ENCODE measurements around the gene TNIK.

TNIK gene

DNA sequence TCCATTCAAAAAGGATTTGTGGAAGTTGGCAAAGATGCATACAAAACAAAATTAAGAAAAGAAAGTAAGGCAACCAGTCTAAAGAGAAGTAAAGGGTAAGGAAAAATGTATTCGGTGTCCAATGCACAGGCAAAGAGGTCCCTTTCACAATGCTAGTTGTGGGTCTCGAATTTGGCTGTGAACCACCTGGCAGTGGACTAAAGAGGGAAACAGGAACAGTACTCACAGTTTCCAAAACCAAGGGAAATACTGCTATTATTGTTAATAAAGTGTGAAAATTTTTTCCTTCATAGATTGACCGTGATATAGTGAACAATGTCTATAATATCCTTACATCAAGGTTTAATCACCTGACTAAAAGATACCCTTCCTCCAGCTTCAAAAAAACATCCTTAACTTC is 57.9 kb downstream of the TNIK start:
- no peak for TF ChIP-seq EZH2phosphoT487 (IDR thresholded peaks at IDR 0.05; ENCODE audit: borderline replicate concordance)
- TF ChIP-seq, protein P1, sequence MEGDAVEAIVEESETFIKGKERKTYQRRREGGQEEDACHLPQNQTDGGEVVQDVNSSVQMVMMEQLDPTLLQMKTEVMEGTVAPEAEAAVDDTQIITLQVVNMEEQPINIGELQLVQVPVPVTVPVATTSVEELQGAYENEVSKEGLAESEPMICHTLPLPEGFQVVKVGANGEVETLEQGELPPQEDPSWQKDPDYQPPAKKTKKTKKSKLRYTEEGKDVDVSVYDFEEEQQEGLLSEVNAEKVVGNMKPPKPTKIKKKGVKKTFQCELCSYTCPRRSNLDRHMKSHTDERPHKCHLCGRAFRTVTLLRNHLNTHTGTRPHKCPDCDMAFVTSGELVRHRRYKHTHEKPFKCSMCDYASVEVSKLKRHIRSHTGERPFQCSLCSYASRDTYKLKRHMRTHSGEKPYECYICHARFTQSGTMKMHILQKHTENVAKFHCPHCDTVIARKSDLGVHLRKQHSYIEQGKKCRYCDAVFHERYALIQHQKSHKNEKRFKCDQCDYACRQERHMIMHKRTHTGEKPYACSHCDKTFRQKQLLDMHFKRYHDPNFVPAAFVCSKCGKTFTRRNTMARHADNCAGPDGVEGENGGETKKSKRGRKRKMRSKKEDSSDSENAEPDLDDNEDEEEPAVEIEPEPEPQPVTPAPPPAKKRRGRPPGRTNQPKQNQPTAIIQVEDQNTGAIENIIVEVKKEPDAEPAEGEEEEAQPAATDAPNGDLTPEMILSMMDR (conservative IDR thresholded peaks at IDR 0.05; ENCODE audit: low read length), result no peak
- Histone ChIP-seq H3F3A (ENCODE audit: low read depth) (no peaks in the 10 kb centered on the region), H3K9me2 (replicated peaks; ENCODE audit: low read depth, low read length) (no peaks in the 10 kb centered on the region), H3K9me3 (ENCODE audit: insufficient read depth, low read depth, low read length) (no peaks in the 10 kb centered on the region), H3K36me3 (ENCODE audit: insufficient read depth, low read length) (no peaks in the 10 kb centered on the region), H3K4me3 (ENCODE audit: low read length, poor library complexity, severe bottlenecking) (no peak overlapping the region), H3K9ac (ENCODE audit: low read depth, low read length, poor library complexity, severe bottlenecking) (no peak overlapping the region), H3K4me2 (ENCODE audit: low read depth, low read length, poor library complexity, severe bottlenecking) (no peak overlapping the region), H3K4me1 (ENCODE audit: insufficient read depth, low read length, poor library complexity, severe bottlenecking) (peaks cover 6% of the 10 kb centered on the region), H3K79me2 (ENCODE audit: insufficient read depth, low read length) (peaks cover 99% of the 10 kb centered on the region), H4K20me1 (ENCODE audit: insufficient read depth, low read length, poor library complexity, severe bottlenecking) (no peaks in the 10 kb centered on the region), H3K27me3 (ENCODE audit: insufficient read depth, low read length, poor library complexity, severe bottlenecking) (no peaks in the 10 kb centered on the region), H2AFZ (ENCODE audit: low read length) (no peak overlapping the region)

DNA sequence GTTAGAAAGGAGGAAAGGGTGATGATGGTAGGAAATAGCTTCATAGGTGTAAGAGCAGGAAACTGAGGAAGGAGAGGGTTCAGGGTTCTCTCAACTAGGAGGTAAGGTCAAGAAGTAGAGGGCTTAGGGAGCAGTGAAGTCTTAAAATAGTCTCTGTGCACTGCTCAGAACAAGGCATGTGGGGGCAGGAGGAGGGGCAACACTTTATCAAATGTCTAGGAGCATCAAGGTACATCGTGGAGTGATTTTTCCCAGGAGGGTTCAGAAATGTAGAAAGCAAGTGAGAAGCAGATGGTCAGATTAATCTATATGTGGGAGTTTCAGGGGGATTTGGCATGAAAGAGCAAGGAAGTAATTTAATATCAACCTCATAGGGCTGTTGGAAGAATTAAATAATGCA is 58.8 kb downstream of the TNIK start:
- Histone ChIP-seq H3K9me3 (ENCODE audit: insufficient read depth, low read depth, low read length) (no peaks in the 10 kb centered on the region), H2AFZ (ENCODE audit: low read length) (no peak overlapping the region), H3K4me3 (ENCODE audit: low read length, poor library complexity, severe bottlenecking) (no peak overlapping the region), H3K36me3 (ENCODE audit: insufficient read depth, low read length) (no peaks in the 10 kb centered on the region; the same call in 1 of the 2 replicates), H3F3A (ENCODE audit: low read depth) (no peaks in the 10 kb centered on the region), H3K9ac (ENCODE audit: low read depth, low read length, poor library complexity, severe bottlenecking) (no peak overlapping the region), H4K20me1 (ENCODE audit: insufficient read depth, low read length, poor library complexity, severe bottlenecking) (no peaks in the 10 kb centered on the region), H3K4me2 (ENCODE audit: low read depth, low read length, poor library complexity, severe bottlenecking) (no peak overlapping the region), H3K27me3 (ENCODE audit: insufficient read depth, low read length, poor library complexity, severe bottlenecking) (no peaks in the 10 kb centered on the region), H3K4me1 (ENCODE audit: insufficient read depth, low read length, poor library complexity, severe bottlenecking) (peaks cover 6% of the 10 kb centered on the region), H3K79me2 (ENCODE audit: insufficient read depth, low read length) (peaks cover 99% of the 10 kb centered on the region), H3K9me2 (replicated peaks; ENCODE audit: low read depth, low read length) (no peaks in the 10 kb centered on the region)
- no peak for TF ChIP-seq EZH2phosphoT487 (IDR thresholded peaks at IDR 0.05; ENCODE audit: borderline replicate concordance)
- TF ChIP-seq, protein P1 (conservative IDR thresholded peaks at IDR 0.05; ENCODE audit: low read length), result no peak

DNA sequence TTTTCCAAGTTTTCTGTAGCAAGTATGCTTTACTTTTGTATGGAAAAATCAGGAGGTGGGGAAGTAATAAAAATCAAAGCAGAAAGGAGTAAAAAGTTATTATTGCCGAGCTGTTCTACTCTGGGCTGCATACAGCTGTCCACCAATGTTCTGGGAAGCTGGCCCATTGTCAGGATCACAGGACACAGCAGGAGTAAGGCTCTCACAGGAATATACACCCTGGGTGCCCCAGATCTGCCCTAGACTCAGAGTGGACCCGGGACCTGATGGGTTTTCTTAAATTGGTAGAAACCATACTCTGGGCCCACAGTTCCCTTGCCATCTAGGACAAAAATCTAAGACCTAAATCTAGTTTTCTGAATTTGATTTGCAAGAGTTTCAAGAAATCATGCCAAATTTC is 60.4 kb downstream of the TNIK start:
- no peaks in the 10 kb centered on the region for H3K27me3 ChIP-seq (ENCODE audit: insufficient read depth, low read length, poor library complexity, severe bottlenecking)
- H3K9me3 ChIP-seq (ENCODE audit: insufficient read depth, low read depth, low read length), result no peaks in the 10 kb centered on the region
- no peaks in the 10 kb centered on the region for H3K9me2 ChIP-seq (replicated peaks; ENCODE audit: low read depth, low read length)
- H2AFZ ChIP-seq (ENCODE audit: low read length), result no peak overlapping the region
- TF ChIP-seq EZH2phosphoT487 (IDR thresholded peaks at IDR 0.05; ENCODE audit: borderline replicate concordance), result no peak
- TF ChIP-seq, protein P1 (conservative IDR thresholded peaks at IDR 0.05; ENCODE audit: low read length), result no peak
- no peak overlapping the region for H3K4me2 ChIP-seq (ENCODE audit: low read depth, low read length, poor library complexity, severe bottlenecking)
- H4K20me1 ChIP-seq (ENCODE audit: insufficient read depth, low read length, poor library complexity, severe bottlenecking), result peaks cover 7% of the 10 kb centered on the region
- H3K9ac ChIP-seq (ENCODE audit: low read depth, low read length, poor library complexity, severe bottlenecking), result no peak overlapping the region
- H3K79me2 ChIP-seq (ENCODE audit: insufficient read depth, low read length), result peaks cover 96% of the 10 kb centered on the region
- no peaks in the 10 kb centered on the region; the same call in 1 of the 2 replicates for H3K36me3 ChIP-seq (ENCODE audit: insufficient read depth, low read length)
- peaks cover 6% of the 10 kb centered on the region for H3K4me1 ChIP-seq (ENCODE audit: insufficient read depth, low read length, poor library complexity, severe bottlenecking)
- no peak overlapping the region for H3K4me3 ChIP-seq (ENCODE audit: low read length, poor library complexity, severe bottlenecking)
- no peaks in the 10 kb centered on the region for H3F3A ChIP-seq (ENCODE audit: low read depth)

All from Loucy (cell line).